ENCODE data around the gene NFATC1.
A peak's percentile ranks its signal among the peaks of the same experiment; 100 is the strongest.

Gene NFATC1

GRCh38 chr18:79389689-79390088, 6.0 kb upstream of the NFATC1 start:
- no peak for DNase-seq (ENCODE audit: low read depth in 3 of 3)

- no peak for DNase-seq (ENCODE audit: low read depth in 3 of 3)
Observed at GRCh38 chr18:79392226-79392625, 3.5 kb upstream of the NFATC1 start.

- no peak for DNase-seq (ENCODE audit: low read depth in 3 of 3)
Observed at GRCh38 chr18:79393181-79393634, 2.5 kb upstream of the NFATC1 start.

GRCh38 chr18:79393635-79394533, 1.8 kb upstream of the NFATC1 start:
- no peak for DNase-seq (ENCODE audit: low read depth in 3 of 3)

- DNase-seq (ENCODE audit: low read depth in 3 of 3), result peak; percentile 66 to 76 (median 70)
Observed at GRCh38 chr18:79394534-79395307, 1.0 kb upstream of the NFATC1 start.

- no peak for DNase-seq (ENCODE audit: low read depth in 3 of 3)
Observed at GRCh38 chr18:79395308-79395640, 456 bp upstream of the NFATC1 start.

- no peak for DNase-seq (ENCODE audit: low read depth in 3 of 3)
Observed at GRCh38 chr18:79396431-79397246, 909 bp downstream of the NFATC1 start.

- DNase-seq (ENCODE audit: low read depth in 3 of 3), result no peak
Observed at GRCh38 chr18:79397247-79397829, 1.6 kb downstream of the NFATC1 start.

GRCh38 chr18:79397830-79398761, 2.4 kb downstream of the NFATC1 start:
- no peak for DNase-seq (ENCODE audit: low read depth in 3 of 3)

GRCh38 chr18:79399275-79400081, 3.7 kb downstream of the NFATC1 start:
- DNase-seq (ENCODE audit: low read depth in 3 of 3), result no peak

- no peak for DNase-seq (ENCODE audit: low read depth in 3 of 3)
Observed at GRCh38 chr18:79400091-79400590, 4.4 kb downstream of the NFATC1 start.

- DNase-seq (ENCODE audit: low read depth in 3 of 3), result no peak
Observed at GRCh38 chr18:79400591-79401381, 5.1 kb downstream of the NFATC1 start.

GRCh38 chr18:79401494-79402208, 5.9 kb downstream of the NFATC1 start:
- DNase-seq (ENCODE audit: low read depth in 3 of 3), result no peak

GRCh38 chr18:79402209-79402576, 6.5 kb downstream of the NFATC1 start:
- no peak for DNase-seq (ENCODE audit: low read depth in 3 of 3)

- no peak for DNase-seq (ENCODE audit: low read depth in 3 of 3)
Observed at GRCh38 chr18:79402977-79403722, 7.4 kb downstream of the NFATC1 start.

GRCh38 chr18:79403723-79404566, 8.2 kb downstream of the NFATC1 start:
- DNase-seq (ENCODE audit: low read depth in 3 of 3), result no peak

GRCh38 chr18:79404567-79404910, 8.8 kb downstream of the NFATC1 start:
- DNase-seq (ENCODE audit: low read depth in 3 of 3), result no peak

All from stimulated activated CD4-positive, alpha-beta T cell treated with anti-CD3 and anti-CD28 coated beads, TNF-alpha, amount 100 ng/mL, for 48 hours (primary cell).